ENCODE results near the gene SMARCA4. TPM values are rescaled to one million over a fixed set of nuclear protein-coding genes. Genes with fewer than 3 reads are reported as not detected.

Gene SMARCA4
- total RNA-seq, 6 experiments from 2014 or later = 105 to 116 (median 114) TPM

DNA sequence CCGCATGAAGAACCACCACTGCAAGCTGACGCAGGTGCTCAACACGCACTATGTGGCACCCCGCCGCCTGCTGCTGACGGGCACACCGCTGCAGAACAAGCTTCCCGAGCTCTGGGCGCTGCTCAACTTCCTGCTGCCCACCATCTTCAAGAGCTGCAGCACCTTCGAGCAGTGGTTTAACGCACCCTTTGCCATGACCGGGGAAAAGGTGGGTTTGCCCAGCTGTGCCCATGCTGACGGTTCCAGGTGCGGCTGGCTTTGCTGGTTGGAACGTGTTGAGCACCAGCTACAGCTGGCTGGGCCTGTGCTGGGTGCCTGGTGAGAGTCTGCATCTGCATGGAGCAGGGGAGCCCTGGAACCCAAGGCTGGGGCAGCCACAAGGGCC is 60.9 kb downstream of the SMARCA4 start:
- H3K36me3 Mint-ChIP-seq (ENCODE audit: low read depth) = no peaks in the 10 kb centered on the region; the same call in 1 of the 2 replicates
- DNase-seq = no peak

GRCh38 chr19:11023016-11023415 is 62.2 kb downstream of the SMARCA4 start:
- peaks cover 5% of the 10 kb centered on the region; the same call in 1 of the 2 replicates for H3K36me3 Mint-ChIP-seq (ENCODE audit: low read depth)
- no peak for DNase-seq
- TF ChIP-seq, protein P1, sequence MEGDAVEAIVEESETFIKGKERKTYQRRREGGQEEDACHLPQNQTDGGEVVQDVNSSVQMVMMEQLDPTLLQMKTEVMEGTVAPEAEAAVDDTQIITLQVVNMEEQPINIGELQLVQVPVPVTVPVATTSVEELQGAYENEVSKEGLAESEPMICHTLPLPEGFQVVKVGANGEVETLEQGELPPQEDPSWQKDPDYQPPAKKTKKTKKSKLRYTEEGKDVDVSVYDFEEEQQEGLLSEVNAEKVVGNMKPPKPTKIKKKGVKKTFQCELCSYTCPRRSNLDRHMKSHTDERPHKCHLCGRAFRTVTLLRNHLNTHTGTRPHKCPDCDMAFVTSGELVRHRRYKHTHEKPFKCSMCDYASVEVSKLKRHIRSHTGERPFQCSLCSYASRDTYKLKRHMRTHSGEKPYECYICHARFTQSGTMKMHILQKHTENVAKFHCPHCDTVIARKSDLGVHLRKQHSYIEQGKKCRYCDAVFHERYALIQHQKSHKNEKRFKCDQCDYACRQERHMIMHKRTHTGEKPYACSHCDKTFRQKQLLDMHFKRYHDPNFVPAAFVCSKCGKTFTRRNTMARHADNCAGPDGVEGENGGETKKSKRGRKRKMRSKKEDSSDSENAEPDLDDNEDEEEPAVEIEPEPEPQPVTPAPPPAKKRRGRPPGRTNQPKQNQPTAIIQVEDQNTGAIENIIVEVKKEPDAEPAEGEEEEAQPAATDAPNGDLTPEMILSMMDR (IDR thresholded peaks at IDR 0.05) = no peak
- H3K27me3 Mint-ChIP-seq (ENCODE audit: insufficient read depth) = no peaks in the 10 kb centered on the region; the same call in none of the 2 replicates
- H3K9me3 Mint-ChIP-seq = no peaks in the 10 kb centered on the region
- H3K4me3 Mint-ChIP-seq = no peak overlapping the region
- no peaks in the 10 kb centered on the region for H3K4me1 Mint-ChIP-seq (ENCODE audit: low read depth)
- no peak overlapping the region for H3K27ac Mint-ChIP-seq

More for the DNA sequence above, 60.9 kb downstream of the SMARCA4 start:
- Mint-ChIP-seq H3K27me3 (ENCODE audit: insufficient read depth) (peaks cover 2% of the 10 kb centered on the region), H3K4me3 (no peak overlapping the region), H3K27ac (no peak overlapping the region), H3K9me3 (no peaks in the 10 kb centered on the region), H3K4me1 (ENCODE audit: low read depth) (no peaks in the 10 kb centered on the region)
- TF ChIP-seq, protein P1 (IDR thresholded peaks at IDR 0.05) = no peak

GRCh38 chr19:11023710-11024109 is 62.9 kb downstream of the SMARCA4 start:
- Mint-ChIP-seq H3K27ac (no peak overlapping the region), H3K4me1 (ENCODE audit: low read depth) (no peaks in the 10 kb centered on the region), H3K27me3 (ENCODE audit: insufficient read depth) (no peaks in the 10 kb centered on the region; the same call in none of the 2 replicates), H3K4me3 (no peak overlapping the region), H3K9me3 (no peaks in the 10 kb centered on the region), H3K36me3 (ENCODE audit: low read depth) (peaks cover 5% of the 10 kb centered on the region; the same call in 1 of the 2 replicates)
- no peak for DNase-seq
- TF ChIP-seq, protein P1 (IDR thresholded peaks at IDR 0.05) = no peak

GRCh38 chr19:11024259-11024658 is 63.4 kb downstream of the SMARCA4 start:
- Mint-ChIP-seq H3K27me3 (ENCODE audit: insufficient read depth) (no peaks in the 10 kb centered on the region; the same call in none of the 2 replicates), H3K4me1 (ENCODE audit: low read depth) (no peaks in the 10 kb centered on the region), H3K27ac (no peak overlapping the region), H3K9me3 (no peaks in the 10 kb centered on the region), H3K4me3 (no peak overlapping the region), H3K36me3 (ENCODE audit: low read depth) (peaks cover 5% of the 10 kb centered on the region; the same call in 1 of the 2 replicates)
- DNase-seq = no peak
- TF ChIP-seq, protein P1 (IDR thresholded peaks at IDR 0.05) = no peak

GRCh38 chr19:11025006-11025405 is 64.2 kb downstream of the SMARCA4 start:
- H3K4me1 Mint-ChIP-seq (ENCODE audit: low read depth) = no peaks in the 10 kb centered on the region
- H3K4me3 Mint-ChIP-seq = no peak overlapping the region
- no peak for DNase-seq
- H3K36me3 Mint-ChIP-seq (ENCODE audit: low read depth) = peaks cover 5% of the 10 kb centered on the region; the same call in 1 of the 2 replicates
- H3K9me3 Mint-ChIP-seq = no peaks in the 10 kb centered on the region
- TF ChIP-seq, protein P1 (IDR thresholded peaks at IDR 0.05) = no peak
- H3K27me3 Mint-ChIP-seq (ENCODE audit: insufficient read depth) = no peaks in the 10 kb centered on the region; the same call in none of the 2 replicates
- no peak overlapping the region for H3K27ac Mint-ChIP-seq

Measured in HFFc6 (cell line).